ENCODE results near the gene GPANK1. TPM values are rescaled to one million over a fixed set of nuclear protein-coding genes. Genes with fewer than 3 reads are reported as not detected.
A peak's percentile ranks its signal among the peaks of the same experiment; 100 is the strongest.

Gene GPANK1
- total and polyA plus RNA-seq, 2 of the 13 experiments (the other 11 are each of a cell fraction or from before 2014, with no cell fraction given) = 15.4 to 22.8 TPM

GRCh38 chr6:31663961-31664789, 622 bp downstream of the GPANK1 start (continued):
- TF ChIP-seq ZNF547 (CRISPR knock-in tag; IDR thresholded peaks at IDR 0.05) (peak; percentile 23; the same call in 1 of the 2 replicates), MEIS2 (CRISPR knock-in tag; IDR thresholded peaks at IDR 0.05) (peak; percentile 30; the same call in 1 of the 2 replicates), ELF3 (CRISPR knock-in tag; IDR thresholded peaks at IDR 0.05) (peak; percentile 37; the same call in 1 of the 2 replicates), ZNF326 (CRISPR knock-in tag; IDR thresholded peaks at IDR 0.05; ENCODE audit: borderline replicate concordance) (no peak), ZNF737 (CRISPR knock-in tag; IDR thresholded peaks at IDR 0.05; ENCODE audit: borderline replicate concordance) (0 out of 2 replicates have a peak, but pooled peaks have one; percentile 68), SALL1 (CRISPR knock-in tag; IDR thresholded peaks at IDR 0.05) (0 out of 2 replicates have a peak, but pooled peaks have one; percentile 48), ZNF83 (CRISPR knock-in tag; IDR thresholded peaks at IDR 0.05; ENCODE audit: borderline replicate concordance) (peak; percentile 39; the same call in 1 of the 2 replicates), SMARCE1 (IDR thresholded peaks at IDR 0.05; ENCODE audit: borderline replicate concordance) (no peak), NR2F1 (CRISPR knock-in tag; IDR thresholded peaks at IDR 0.05) (peak; percentile 44 to 87; a peak in 3 of 4 replicates), ZNF616 (CRISPR knock-in tag; IDR thresholded peaks at IDR 0.05; ENCODE audit: low read depth) (0 out of 2 replicates have a peak, but pooled peaks have one; percentile 34), ATF1 (CRISPR knock-in tag; IDR thresholded peaks at IDR 0.05) (no peak), POLR2G (IDR thresholded peaks at IDR 0.05; ENCODE audit: low read depth, low read length) (0 out of 2 replicates have a peak, but pooled peaks have one; percentile 6), FOSL2 (CRISPR knock-in tag; IDR thresholded peaks at IDR 0.05) (peak; percentile 78), NFKB2 (CRISPR knock-in tag; IDR thresholded peaks at IDR 0.05; ENCODE audit: borderline replicate concordance) (peak; percentile 78; the same call in 1 of the 2 replicates)
- TF ChIP-seq, protein P1, sequence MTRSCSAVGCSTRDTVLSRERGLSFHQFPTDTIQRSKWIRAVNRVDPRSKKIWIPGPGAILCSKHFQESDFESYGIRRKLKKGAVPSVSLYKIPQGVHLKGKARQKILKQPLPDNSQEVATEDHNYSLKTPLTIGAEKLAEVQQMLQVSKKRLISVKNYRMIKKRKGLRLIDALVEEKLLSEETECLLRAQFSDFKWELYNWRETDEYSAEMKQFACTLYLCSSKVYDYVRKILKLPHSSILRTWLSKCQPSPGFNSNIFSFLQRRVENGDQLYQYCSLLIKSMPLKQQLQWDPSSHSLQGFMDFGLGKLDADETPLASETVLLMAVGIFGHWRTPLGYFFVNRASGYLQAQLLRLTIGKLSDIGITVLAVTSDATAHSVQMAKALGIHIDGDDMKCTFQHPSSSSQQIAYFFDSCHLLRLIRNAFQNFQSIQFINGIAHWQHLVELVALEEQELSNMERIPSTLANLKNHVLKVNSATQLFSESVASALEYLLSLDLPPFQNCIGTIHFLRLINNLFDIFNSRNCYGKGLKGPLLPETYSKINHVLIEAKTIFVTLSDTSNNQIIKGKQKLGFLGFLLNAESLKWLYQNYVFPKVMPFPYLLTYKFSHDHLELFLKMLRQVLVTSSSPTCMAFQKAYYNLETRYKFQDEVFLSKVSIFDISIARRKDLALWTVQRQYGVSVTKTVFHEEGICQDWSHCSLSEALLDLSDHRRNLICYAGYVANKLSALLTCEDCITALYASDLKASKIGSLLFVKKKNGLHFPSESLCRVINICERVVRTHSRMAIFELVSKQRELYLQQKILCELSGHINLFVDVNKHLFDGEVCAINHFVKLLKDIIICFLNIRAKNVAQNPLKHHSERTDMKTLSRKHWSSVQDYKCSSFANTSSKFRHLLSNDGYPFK (CRISPR knock-in tag; IDR thresholded peaks at IDR 0.05; ENCODE audit: borderline replicate concordance) = peak; percentile 34; the same call in 1 of the 2 replicates
- TF ChIP-seq, protein P2, sequence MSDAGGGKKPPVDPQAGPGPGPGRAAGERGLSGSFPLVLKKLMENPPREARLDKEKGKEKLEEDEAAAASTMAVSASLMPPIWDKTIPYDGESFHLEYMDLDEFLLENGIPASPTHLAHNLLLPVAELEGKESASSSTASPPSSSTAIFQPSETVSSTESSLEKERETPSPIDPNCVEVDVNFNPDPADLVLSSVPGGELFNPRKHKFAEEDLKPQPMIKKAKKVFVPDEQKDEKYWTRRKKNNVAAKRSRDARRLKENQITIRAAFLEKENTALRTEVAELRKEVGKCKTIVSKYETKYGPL (CRISPR knock-in tag; IDR thresholded peaks at IDR 0.05) = 0 out of 2 replicates have a peak, but pooled peaks have one; percentile 44
- TF ChIP-seq, protein P3, sequence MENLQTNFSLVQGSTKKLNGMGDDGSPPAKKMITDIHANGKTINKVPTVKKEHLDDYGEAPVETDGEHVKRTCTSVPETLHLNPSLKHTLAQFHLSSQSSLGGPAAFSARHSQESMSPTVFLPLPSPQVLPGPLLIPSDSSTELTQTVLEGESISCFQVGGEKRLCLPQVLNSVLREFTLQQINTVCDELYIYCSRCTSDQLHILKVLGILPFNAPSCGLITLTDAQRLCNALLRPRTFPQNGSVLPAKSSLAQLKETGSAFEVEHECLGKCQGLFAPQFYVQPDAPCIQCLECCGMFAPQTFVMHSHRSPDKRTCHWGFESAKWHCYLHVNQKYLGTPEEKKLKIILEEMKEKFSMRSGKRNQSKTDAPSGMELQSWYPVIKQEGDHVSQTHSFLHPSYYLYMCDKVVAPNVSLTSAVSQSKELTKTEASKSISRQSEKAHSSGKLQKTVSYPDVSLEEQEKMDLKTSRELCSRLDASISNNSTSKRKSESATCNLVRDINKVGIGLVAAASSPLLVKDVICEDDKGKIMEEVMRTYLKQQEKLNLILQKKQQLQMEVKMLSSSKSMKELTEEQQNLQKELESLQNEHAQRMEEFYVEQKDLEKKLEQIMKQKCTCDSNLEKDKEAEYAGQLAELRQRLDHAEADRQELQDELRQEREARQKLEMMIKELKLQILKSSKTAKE (CRISPR knock-in tag; IDR thresholded peaks at IDR 0.05; ENCODE audit: borderline replicate concordance) = 0 out of 2 replicates have a peak, but pooled peaks have one; percentile 29
- TF ChIP-seq, protein P4, sequence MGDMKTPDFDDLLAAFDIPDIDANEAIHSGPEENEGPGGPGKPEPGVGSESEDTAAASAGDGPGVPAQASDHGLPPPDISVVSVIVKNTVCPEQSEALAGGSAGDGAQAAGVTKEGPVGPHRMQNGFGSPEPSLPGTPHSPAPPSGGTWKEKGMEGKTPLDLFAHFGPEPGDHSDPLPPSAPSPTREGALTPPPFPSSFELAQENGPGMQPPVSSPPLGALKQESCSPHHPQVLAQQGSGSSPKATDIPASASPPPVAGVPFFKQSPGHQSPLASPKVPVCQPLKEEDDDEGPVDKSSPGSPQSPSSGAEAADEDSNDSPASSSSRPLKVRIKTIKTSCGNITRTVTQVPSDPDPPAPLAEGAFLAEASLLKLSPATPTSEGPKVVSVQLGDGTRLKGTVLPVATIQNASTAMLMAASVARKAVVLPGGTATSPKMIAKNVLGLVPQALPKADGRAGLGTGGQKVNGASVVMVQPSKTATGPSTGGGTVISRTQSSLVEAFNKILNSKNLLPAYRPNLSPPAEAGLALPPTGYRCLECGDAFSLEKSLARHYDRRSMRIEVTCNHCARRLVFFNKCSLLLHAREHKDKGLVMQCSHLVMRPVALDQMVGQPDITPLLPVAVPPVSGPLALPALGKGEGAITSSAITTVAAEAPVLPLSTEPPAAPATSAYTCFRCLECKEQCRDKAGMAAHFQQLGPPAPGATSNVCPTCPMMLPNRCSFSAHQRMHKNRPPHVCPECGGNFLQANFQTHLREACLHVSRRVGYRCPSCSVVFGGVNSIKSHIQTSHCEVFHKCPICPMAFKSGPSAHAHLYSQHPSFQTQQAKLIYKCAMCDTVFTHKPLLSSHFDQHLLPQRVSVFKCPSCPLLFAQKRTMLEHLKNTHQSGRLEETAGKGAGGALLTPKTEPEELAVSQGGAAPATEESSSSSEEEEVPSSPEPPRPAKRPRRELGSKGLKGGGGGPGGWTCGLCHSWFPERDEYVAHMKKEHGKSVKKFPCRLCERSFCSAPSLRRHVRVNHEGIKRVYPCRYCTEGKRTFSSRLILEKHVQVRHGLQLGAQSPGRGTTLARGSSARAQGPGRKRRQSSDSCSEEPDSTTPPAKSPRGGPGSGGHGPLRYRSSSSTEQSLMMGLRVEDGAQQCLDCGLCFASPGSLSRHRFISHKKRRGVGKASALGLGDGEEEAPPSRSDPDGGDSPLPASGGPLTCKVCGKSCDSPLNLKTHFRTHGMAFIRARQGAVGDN (CRISPR knock-in tag; IDR thresholded peaks at IDR 0.05) = peak; percentile 80

Data from HepG2 (cell line).